Mesendoderm (in vitro differentiated cells): ENCODE data around the gene VAT1.

ENCODE experiments used
- DNase-seq: peaks from one replicate; pipeline ENCODE4 v3.0.0; 2013
- H2AK5ac ChIP-seq: 2 replicates; pipeline ENCODE4 v1.6.1; 2013; ENCODE audit warnings: low read length, inconsistent platforms
- H2BK120ac ChIP-seq: 2 replicates; pipeline ENCODE4 v1.6.1; 2013; ENCODE audit warnings: low read depth, mild to moderate bottlenecking, low read length, moderate library complexity, mixed read lengths
- H2BK15ac ChIP-seq: replicated peaks from 2 replicates; pipeline ENCODE4 v1.6.1; 2013; ENCODE audit warnings: low read depth, mild to moderate bottlenecking, moderate library complexity
- H2BK5ac ChIP-seq: 2 replicates; pipeline ENCODE4 v1.6.1; 2013; ENCODE audit warnings: low read length, inconsistent platforms
- H3K18ac ChIP-seq: 2 replicates; pipeline ENCODE4 v1.6.1; 2013; ENCODE audit warnings: mild to moderate bottlenecking, low read length, mixed read lengths
- H3K23ac ChIP-seq: one replicate; pipeline ENCODE4 v1.6.1; 2013; ENCODE audit warnings: low read length
- H3K27ac ChIP-seq: 2 replicates; pipeline ENCODE4 v1.5.1; 2013; ENCODE audit warnings: low read depth, mild to moderate bottlenecking, inconsistent platforms, low read length, moderate library complexity
- H3K27me3 ChIP-seq: 2 replicates; pipeline ENCODE4 v1.6.1; 2013; ENCODE audit warnings: low read length, control low read depth, mild to moderate bottlenecking, inconsistent platforms; ENCODE audit not compliant: insufficient read depth, poor library complexity
- H3K36me3 ChIP-seq: 2 replicates; pipeline ENCODE4 v1.6.1; 2013; ENCODE audit warnings: low read length, inconsistent platforms; ENCODE audit not compliant: control insufficient read depth, insufficient read depth
- H3K4ac ChIP-seq: one replicate; pipeline ENCODE4 v1.6.1; 2013; ENCODE audit warnings: low read depth, mild to moderate bottlenecking, low read length, moderate library complexity
- H3K4me1 ChIP-seq: 2 replicates; pipeline ENCODE4 v1.6.1; 2013; ENCODE audit warnings: low read depth, low read length, inconsistent platforms; ENCODE audit not compliant: control insufficient read depth
- H3K4me2 ChIP-seq: 2 replicates; pipeline ENCODE4 v1.6.1; 2013; ENCODE audit warnings: low read length
- H3K4me3 ChIP-seq: 2 replicates; pipeline ENCODE4 v1.5.1; 2013; ENCODE audit warnings: mild to moderate bottlenecking, low read length
- H3K56ac ChIP-seq: one replicate; pipeline ENCODE4 v1.6.1; 2013; ENCODE audit warnings: low read length
- H3K79me1 ChIP-seq: 2 replicates; pipeline ENCODE4 v1.6.1; 2013; ENCODE audit warnings: low read length, inconsistent platforms
- H3K79me2 ChIP-seq: 2 replicates; pipeline ENCODE4 v1.6.1; 2013; ENCODE audit warnings: mild to moderate bottlenecking, low read length; ENCODE audit not compliant: control insufficient read depth, insufficient read depth
- H3K9ac ChIP-seq: 2 replicates; pipeline ENCODE4 v1.6.1; 2013; ENCODE audit warnings: low read length, inconsistent platforms
- H4K5ac ChIP-seq: one replicate; pipeline ENCODE4 v1.6.1; 2013; ENCODE audit warnings: low read length
- H4K8ac ChIP-seq: one replicate; pipeline ENCODE4 v1.6.1; 2013; ENCODE audit warnings: low read depth, mild to moderate bottlenecking, control low read depth, low read length, moderate library complexity
- WGBS: extraction: QIAGEN DNeasy Blood & Tissue Kit; methylation state at CpG from one replicate; pipeline ENCODE4 v1.1.7; 2013; ENCODE audit warnings: low lambda C conversion rate, missing lambda C conversion rate; ENCODE audit not compliant: insufficient coverage; ENCODE audit errors: extremely low coverage; 5-methylcytosine and 5-hydroxymethylcytosine counted together

Gene VAT1

GRCh38 chr17:43031666-43032065 is 9.5 kb upstream of the VAT1 start:
- DNase-seq, result no peak
- no peaks in the 10 kb centered on the region for H3K27me3 ChIP-seq
- no CpG with 5 or more reads among the region's 3 CpGs for WGBS
- no peak overlapping the region for H4K8ac ChIP-seq
- H3K36me3 ChIP-seq, result no peaks in the 10 kb centered on the region
- no peak overlapping the region for H3K56ac ChIP-seq
- no peak overlapping the region for H3K4ac ChIP-seq
- no peak overlapping the region for H3K27ac ChIP-seq
- no peak overlapping the region for H3K4me2 ChIP-seq
- H3K79me1 ChIP-seq, result no peaks in the 10 kb centered on the region
- H2AK5ac ChIP-seq, result no peak overlapping the region
- H3K9ac ChIP-seq, result no peak overlapping the region
- H2BK120ac ChIP-seq, result no peak overlapping the region
- no peak overlapping the region for H3K4me3 ChIP-seq
- H2BK5ac ChIP-seq, result no peak overlapping the region
- H3K18ac ChIP-seq, result no peak overlapping the region
- no peak overlapping the region for H3K23ac ChIP-seq
- peaks cover 3% of the 10 kb centered on the region for H3K4me1 ChIP-seq
- H4K5ac ChIP-seq, result no peak overlapping the region
- H2BK15ac ChIP-seq, result no peak overlapping the region
- no peaks in the 10 kb centered on the region for H3K79me2 ChIP-seq

- Histone ChIP-seq H3K4ac (no peak overlapping the region), H3K27me3 (no peaks in the 10 kb centered on the region), H3K56ac (no peak overlapping the region), H3K4me2 (no peak overlapping the region), H3K9ac (no peak overlapping the region), H2BK120ac (no peak overlapping the region), H3K36me3 (no peaks in the 10 kb centered on the region), H3K4me1 (peaks cover 3% of the 10 kb centered on the region), H2BK15ac (no peak overlapping the region), H3K4me3 (no peak overlapping the region), H2AK5ac (no peak overlapping the region), H4K5ac (no peak overlapping the region), H3K27ac (no peak overlapping the region), H3K79me2 (no peaks in the 10 kb centered on the region), H3K23ac (no peak overlapping the region), H3K79me1 (no peaks in the 10 kb centered on the region), H4K8ac (no peak overlapping the region), H3K18ac (no peak overlapping the region), H2BK5ac (no peak overlapping the region)
- no peak for DNase-seq
- no CpG with 5 or more reads among the region's 6 CpGs for WGBS
These were observed 8.1 kb upstream of the VAT1 start for GRCh38 chr17:43030137-43030767.

GRCh38 chr17:43028221-43028861 is 6.2 kb upstream of the VAT1 start:
- no peak overlapping the region for H3K56ac ChIP-seq
- H3K4ac ChIP-seq, result no peak overlapping the region
- H3K9ac ChIP-seq, result no peak overlapping the region
- no peak overlapping the region for H2BK15ac ChIP-seq
- H4K5ac ChIP-seq, result no peak overlapping the region
- WGBS, result no CpG with 5 or more reads among the region's 17 CpGs
- H3K79me1 ChIP-seq, result no peaks in the 10 kb centered on the region
- H3K4me1 ChIP-seq, result no peaks in the 10 kb centered on the region
- no peaks in the 10 kb centered on the region for H3K36me3 ChIP-seq
- no peak overlapping the region for H3K27ac ChIP-seq
- no peak overlapping the region for H3K23ac ChIP-seq
- H3K27me3 ChIP-seq, result no peaks in the 10 kb centered on the region
- H2BK120ac ChIP-seq, result no peak overlapping the region
- H3K18ac ChIP-seq, result no peak overlapping the region
- H2BK5ac ChIP-seq, result no peak overlapping the region
- H3K79me2 ChIP-seq, result no peaks in the 10 kb centered on the region
- DNase-seq, result no peak
- H4K8ac ChIP-seq, result no peak overlapping the region
- no peak overlapping the region for H3K4me3 ChIP-seq
- no peak overlapping the region for H3K4me2 ChIP-seq
- H2AK5ac ChIP-seq, result no peak overlapping the region

- DNase-seq, result no peak
- Histone ChIP-seq H3K56ac (no peak overlapping the region), H3K9ac (no peak overlapping the region), H3K4me3 (no peak overlapping the region), H3K27ac (no peak overlapping the region), H3K18ac (no peak overlapping the region), H3K79me1 (no peaks in the 10 kb centered on the region), H3K79me2 (no peaks in the 10 kb centered on the region), H4K5ac (no peak overlapping the region), H2BK15ac (no peak overlapping the region), H2AK5ac (no peak overlapping the region), H3K4me1 (no peaks in the 10 kb centered on the region), H3K27me3 (no peaks in the 10 kb centered on the region), H3K36me3 (no peaks in the 10 kb centered on the region), H2BK5ac (no peak overlapping the region), H3K23ac (no peak overlapping the region), H3K4me2 (no peak overlapping the region), H4K8ac (no peak overlapping the region), H2BK120ac (no peak overlapping the region), H3K4ac (no peak overlapping the region)
- WGBS, result no CpG with 5 or more reads among the region's 9 CpGs
These were observed 5.2 kb upstream of the VAT1 start for GRCh38 chr17:43027091-43028032.

GRCh38 chr17:43026595-43026994 is 4.4 kb upstream of the VAT1 start:
- WGBS, result no CpG with 5 or more reads among the region's 5 CpGs
- Histone ChIP-seq H4K5ac (no peak overlapping the region), H3K36me3 (no peaks in the 10 kb centered on the region), H3K9ac (no peak overlapping the region), H3K18ac (no peak overlapping the region), H3K27ac (no peak overlapping the region), H4K8ac (no peak overlapping the region), H3K4me1 (no peaks in the 10 kb centered on the region), H2BK5ac (no peak overlapping the region), H2BK15ac (no peak overlapping the region), H2BK120ac (no peak overlapping the region), H3K56ac (no peak overlapping the region), H3K4ac (no peak overlapping the region), H3K23ac (no peak overlapping the region), H3K27me3 (no peaks in the 10 kb centered on the region), H3K4me3 (no peak overlapping the region), H3K79me2 (peaks cover 2% of the 10 kb centered on the region), H2AK5ac (no peak overlapping the region), H3K79me1 (no peaks in the 10 kb centered on the region), H3K4me2 (no peak overlapping the region)
- DNase-seq, result no peak
